Measurements from ENCODE around the gene HYLS1.

Gene HYLS1

GRCh38 chr11:125887373-125888324 is at the start of gene HYLS1:
HYLS1 (plus strand) TSS chr11:125887668; CDS start chr11:125899369, 11,701 bp downstream.
- TF ChIP-seq GATA2 (IDR thresholded peaks at IDR 0.05; ENCODE audit: low read depth, low read length) (no peak), GATA3 (IDR thresholded peaks at IDR 0.05; ENCODE audit: low read depth, low read length) (no peak)

- no peak for TF ChIP-seq GATA3 (IDR thresholded peaks at IDR 0.05; ENCODE audit: low read depth, low read length)
- TF ChIP-seq GATA2 (IDR thresholded peaks at IDR 0.05; ENCODE audit: low read depth, low read length): no peak
Observed at GRCh38 chr11:125842321-125842948, 45.0 kb upstream of the HYLS1 start.

GRCh38 chr11:125846188-125846587 is 41.3 kb upstream of the HYLS1 start:
- TF ChIP-seq GATA2 (IDR thresholded peaks at IDR 0.05; ENCODE audit: low read depth, low read length): no peak
- TF ChIP-seq GATA3 (IDR thresholded peaks at IDR 0.05; ENCODE audit: low read depth, low read length): no peak

GRCh38 chr11:125869521-125869920 is 17.9 kb upstream of the HYLS1 start:
- TF ChIP-seq GATA3 (IDR thresholded peaks at IDR 0.05; ENCODE audit: low read depth, low read length): no peak
- TF ChIP-seq GATA2 (IDR thresholded peaks at IDR 0.05; ENCODE audit: low read depth, low read length): no peak

GRCh38 chr11:125871391-125872137 is 15.9 kb upstream of the HYLS1 start:
- TF ChIP-seq GATA2 (IDR thresholded peaks at IDR 0.05; ENCODE audit: low read depth, low read length) (no peak), GATA3 (IDR thresholded peaks at IDR 0.05; ENCODE audit: low read depth, low read length) (no peak)

- TF ChIP-seq GATA2 (IDR thresholded peaks at IDR 0.05; ENCODE audit: low read depth, low read length) (no peak), GATA3 (IDR thresholded peaks at IDR 0.05; ENCODE audit: low read depth, low read length) (no peak)
Observed at GRCh38 chr11:125872138-125872491, 15.4 kb upstream of the HYLS1 start.

- TF ChIP-seq GATA3 (IDR thresholded peaks at IDR 0.05; ENCODE audit: low read depth, low read length) (no peak), GATA2 (IDR thresholded peaks at IDR 0.05; ENCODE audit: low read depth, low read length) (no peak)
Observed at GRCh38 chr11:125873881-125874555, 13.4 kb upstream of the HYLS1 start.

- TF ChIP-seq GATA2 (IDR thresholded peaks at IDR 0.05; ENCODE audit: low read depth, low read length): no peak
- TF ChIP-seq GATA3 (IDR thresholded peaks at IDR 0.05; ENCODE audit: low read depth, low read length): no peak
Observed at GRCh38 chr11:125874556-125875124, 12.8 kb upstream of the HYLS1 start.

GRCh38 chr11:125881291-125881690 is 6.2 kb upstream of the HYLS1 start:
- no peak for TF ChIP-seq GATA2 (IDR thresholded peaks at IDR 0.05; ENCODE audit: low read depth, low read length)
- TF ChIP-seq GATA3 (IDR thresholded peaks at IDR 0.05; ENCODE audit: low read depth, low read length): no peak

GRCh38 chr11:125883375-125883774 is 4.1 kb upstream of the HYLS1 start:
- TF ChIP-seq GATA2 (IDR thresholded peaks at IDR 0.05; ENCODE audit: low read depth, low read length) (no peak), GATA3 (IDR thresholded peaks at IDR 0.05; ENCODE audit: low read depth, low read length) (no peak)

- TF ChIP-seq GATA2 (IDR thresholded peaks at IDR 0.05; ENCODE audit: low read depth, low read length) (no peak), GATA3 (IDR thresholded peaks at IDR 0.05; ENCODE audit: low read depth, low read length) (no peak)
Observed at GRCh38 chr11:125886997-125887372, 483 bp upstream of the HYLS1 start.

- TF ChIP-seq GATA2 (IDR thresholded peaks at IDR 0.05; ENCODE audit: low read depth, low read length) (no peak), GATA3 (IDR thresholded peaks at IDR 0.05; ENCODE audit: low read depth, low read length) (no peak)
Observed at GRCh38 chr11:125890447-125891100, 3.1 kb downstream of the HYLS1 start.

GRCh38 chr11:125892071-125892470 is 4.6 kb downstream of the HYLS1 start:
- TF ChIP-seq GATA2 (IDR thresholded peaks at IDR 0.05; ENCODE audit: low read depth, low read length) (no peak), GATA3 (IDR thresholded peaks at IDR 0.05; ENCODE audit: low read depth, low read length) (no peak)
